ENCODE data around the gene ALG14. TPM values are rescaled to one million over a fixed set of nuclear protein-coding genes. Genes with fewer than 3 reads are reported as not detected.

Gene ALG14
- total and polyA plus RNA-seq, 2 donors (not counting 3 experiments of a cell fraction or from before 2014, with no cell fraction given) = 2.6 to 8.6 TPM

- H3K27me3 ChIP-seq (ENCODE audit: control insufficient read depth in 2 of 2, insufficient read depth in 2 of 2, low read length in 2 of 2) = peaks cover 25 to 35% of the 10 kb centered on the region in 2 experiments
- H3K9ac ChIP-seq (replicated peaks; ENCODE audit: extremely low read depth, insufficient read depth, low read length) = no peak overlapping the region
- H3K4me1 ChIP-seq (ENCODE audit: control insufficient read depth, extremely low read depth, insufficient read depth, low read length) = no peaks in the 10 kb centered on the region
- peak; percentile 82 for FAIRE-seq
- CTCF ChIA-PET = interaction anchor here (0.9 to 3.8 kb wide), 8 partner anchors 9 to 635 kb away, joined by 3 to 30 read pairs (median 4); partner anchors contain the start of gene RWDD3
- H3K4me2 ChIP-seq (ENCODE audit: insufficient read depth, low read length) = peak overlapping the region; percentile 65
- intact Hi-C loops (cut with micrococcal nuclease) = loop anchor here (1.0 to 10.0 kb wide), 3 partner anchors 29 to 118 kb away; partner anchors contain the start of genes ALG14 and RWDD3
- no peaks in the 10 kb centered on the region for H4K20me1 ChIP-seq (replicated peaks; ENCODE audit: control insufficient read depth, extremely low read depth, insufficient read depth, low read length)
- H3K9me3 ChIP-seq (replicated peaks; ENCODE audit: control insufficient read depth, insufficient read depth, low read length) = no peaks in the 10 kb centered on the region
- no peak overlapping the region for H3K27ac ChIP-seq (ENCODE audit: insufficient read depth, low read depth, low read length)
- dilution Hi-C loops (cut with MboI; ENCODE audit: extremely low pct_ligation_motif_present, low sequenced_read_pairs) = no loop called here
- H3K79me2 ChIP-seq (ENCODE audit: control insufficient read depth, insufficient read depth, low read length) = no peaks in the 10 kb centered on the region
- BruUV-seq (replicated peaks) = no TSS peak
- POLR2A ChIA-PET = no interaction called here
- H3K9me1 ChIP-seq (replicated peaks; ENCODE audit: control insufficient read depth, extremely low read depth, insufficient read depth, low read length) = no peaks in the 10 kb centered on the region
- DNase-seq (ENCODE audit: low read depth, low spot score) = peak; percentile 50
- peak overlapping the region; percentile 5 for H2AFZ ChIP-seq (ENCODE audit: low read depth, low read length)
- H3K36me3 ChIP-seq (ENCODE audit: control insufficient read depth in 2 of 2, extremely low read depth in 1 of 2, insufficient read depth in 2 of 2, low read length in 2 of 2) = no peaks in the 10 kb centered on the region
- H3K4me3 ChIP-seq (replicated peaks in 1 of 3; ENCODE audit: insufficient read depth in 1 of 3, low read depth in 1 of 3, low read length in 3 of 3) = peak overlapping the region; percentile 4 to 57 (median 38)
- TF ChIP-seq MAX (IDR thresholded peaks at IDR 0.05; ENCODE audit: insufficient read depth, insufficient read length) = no peak
- TF ChIP-seq CTCF (IDR thresholded peaks at IDR 0.05; ENCODE audit: extremely low read depth in 1 of 2, insufficient read depth in 1 of 2, low read depth in 1 of 2, low read length in 2 of 2) = peak; percentile 45 to 78
- TF ChIP-seq POLR2AphosphoS5 (IDR thresholded peaks at IDR 0.05; ENCODE audit: insufficient read depth, low read depth, low read length) = no peak
- TF ChIP-seq POLR2A (IDR thresholded peaks at IDR 0.05; ENCODE audit: low read depth, low read length) = no peak
- TF ChIP-seq JUN (IDR thresholded peaks at IDR 0.05; ENCODE audit: borderline replicate concordance, insufficient read depth, insufficient read length, low read depth) = no peak
- no peak for TF ChIP-seq EZH2 (IDR thresholded peaks at IDR 0.05; ENCODE audit: borderline replicate concordance, low read depth, low read length, severe bottlenecking)
Measured at GRCh38 chr1:95116580-95117206, 43.9 kb upstream of the ALG14 start.

Data from endothelial cell of umbilical vein (primary cell).